ELR (cell line): ENCODE data around the gene PSMD1.
"Not testable (repeated sequence)": the region's sequence is repeated elsewhere in the genome, so short reads cannot be mapped to it uniquely, and the experiment has no call there.

Experiments used
- DNase-seq: peaks from one replicate; pipeline ENCODE4 v3.0.0-alpha.2; 2015; ENCODE audit warnings: low read depth

Gene PSMD1

DNA sequence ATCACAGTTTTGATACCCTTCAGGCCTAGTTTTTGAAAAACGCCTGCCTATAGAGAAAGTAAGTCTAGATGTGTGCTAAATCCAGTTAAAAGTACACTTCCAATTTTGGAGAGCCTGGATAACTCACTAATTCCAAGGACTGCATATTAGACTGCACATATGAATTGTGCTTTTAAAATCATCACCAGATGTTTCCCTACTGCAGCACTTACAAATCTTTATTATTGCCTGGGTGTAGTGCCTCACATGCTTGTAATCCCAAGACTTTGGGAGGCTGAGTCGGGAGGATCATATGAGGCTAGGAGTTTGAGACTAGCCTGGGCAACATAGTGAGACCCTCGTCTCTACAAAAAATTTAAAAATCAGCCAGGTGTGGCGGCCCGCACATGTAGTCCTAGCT lies 104.0 kb downstream of the PSMD1 start:
- DNase-seq, result no peak

DNA sequence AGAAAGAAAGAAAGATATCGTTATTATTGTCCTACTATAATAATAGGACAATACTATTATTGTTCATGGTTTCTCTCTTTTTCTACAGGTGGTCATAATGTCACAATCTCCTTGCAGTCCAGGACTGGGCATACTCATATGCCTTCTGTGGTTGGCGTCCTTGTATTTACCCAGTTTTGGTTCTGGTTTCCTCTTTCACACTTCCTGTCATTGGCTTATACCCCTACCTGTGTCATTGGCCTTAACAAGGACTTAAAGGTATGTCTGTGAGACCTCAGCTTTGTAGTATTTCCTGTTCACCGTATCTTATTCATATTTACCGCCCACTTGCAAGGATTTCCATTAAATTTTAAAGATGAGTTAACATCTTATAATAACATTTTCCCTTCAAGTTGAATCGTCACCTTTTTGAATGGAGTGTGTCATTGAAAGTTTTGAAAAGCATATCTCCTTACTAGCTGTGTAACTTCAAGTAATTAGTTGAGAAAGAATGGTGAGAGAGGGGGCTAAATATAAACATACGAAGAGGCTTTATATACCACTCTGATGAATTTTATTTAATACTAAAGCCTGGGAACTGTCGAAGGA lies 104.7 kb downstream of the PSMD1 start:
- peak; percentile 64 for DNase-seq

DNA sequence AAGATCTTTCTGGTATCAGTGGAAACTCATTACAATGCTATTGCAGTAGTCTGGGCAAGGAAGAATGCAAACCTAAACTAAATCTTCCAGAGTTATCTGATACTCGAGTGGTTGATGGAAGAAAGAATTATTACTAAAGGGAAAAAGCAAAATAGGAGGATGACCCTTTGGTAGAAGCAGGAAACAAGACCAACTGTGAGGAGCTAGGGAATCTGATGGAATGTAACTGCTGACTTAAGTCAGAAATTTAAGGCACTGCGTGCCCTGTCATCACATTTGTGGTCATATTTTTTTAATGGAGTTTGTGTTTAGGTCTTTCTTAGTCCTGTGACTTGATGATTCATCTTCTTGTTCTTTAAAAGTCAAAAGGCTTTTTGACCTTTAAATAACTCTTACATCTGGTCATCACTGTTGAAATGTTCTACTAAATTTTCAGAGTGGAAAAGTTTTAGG lies 105.2 kb downstream of the PSMD1 start:
- DNase-seq, result peak; percentile 99

DNA sequence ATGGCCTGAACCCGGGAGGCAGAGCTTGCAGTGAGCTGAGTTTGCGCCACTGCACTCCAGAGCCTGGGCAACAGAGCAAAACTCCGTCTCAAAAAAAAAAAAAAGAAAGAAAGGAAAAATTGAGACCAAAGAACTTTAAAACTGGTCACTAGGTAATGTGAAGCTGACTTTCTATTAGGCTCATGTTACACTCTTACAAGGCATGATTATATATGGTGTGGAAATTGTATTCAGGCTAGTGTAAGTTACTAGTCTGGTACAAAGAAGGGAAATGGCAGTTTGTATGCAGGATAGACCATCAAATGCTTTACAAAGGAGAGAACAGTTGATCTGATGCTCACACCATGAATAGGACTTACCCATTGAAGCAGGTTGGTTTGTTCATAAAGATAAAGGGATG lies 106.3 kb downstream of the PSMD1 start:
- no peak for DNase-seq

DNA sequence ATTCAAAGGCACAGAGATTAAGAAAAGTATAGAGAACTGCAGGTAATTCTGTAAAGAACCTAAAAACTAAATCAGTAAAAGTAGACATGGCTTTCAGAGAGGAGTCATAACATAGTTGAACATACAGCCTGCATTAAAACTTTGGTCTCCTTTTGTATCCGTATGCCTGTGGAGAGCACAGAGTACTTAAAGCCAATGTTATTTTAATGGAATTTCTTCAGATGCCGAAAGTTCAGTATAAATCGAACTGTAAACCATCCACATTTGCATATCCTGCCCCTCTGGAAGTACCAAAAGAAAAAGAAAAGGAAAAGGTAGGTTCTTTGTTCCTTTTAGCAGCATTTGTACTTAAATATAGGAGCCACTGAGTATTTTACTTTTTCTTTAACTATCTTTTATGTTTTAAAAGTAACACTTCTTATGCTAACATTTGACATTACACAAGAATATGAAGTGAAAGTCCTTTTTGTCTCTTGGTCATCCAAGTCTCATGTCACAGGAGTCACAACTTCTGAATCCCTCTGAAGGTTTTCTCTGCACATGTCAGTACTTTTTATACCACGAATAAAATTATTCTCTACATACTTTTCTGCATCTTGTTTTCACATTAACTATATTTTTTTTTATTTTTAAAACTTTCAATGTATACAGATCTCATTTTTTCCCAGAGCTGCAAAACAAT lies 106.9 kb downstream of the PSMD1 start:
- no peak for DNase-seq

DNA sequence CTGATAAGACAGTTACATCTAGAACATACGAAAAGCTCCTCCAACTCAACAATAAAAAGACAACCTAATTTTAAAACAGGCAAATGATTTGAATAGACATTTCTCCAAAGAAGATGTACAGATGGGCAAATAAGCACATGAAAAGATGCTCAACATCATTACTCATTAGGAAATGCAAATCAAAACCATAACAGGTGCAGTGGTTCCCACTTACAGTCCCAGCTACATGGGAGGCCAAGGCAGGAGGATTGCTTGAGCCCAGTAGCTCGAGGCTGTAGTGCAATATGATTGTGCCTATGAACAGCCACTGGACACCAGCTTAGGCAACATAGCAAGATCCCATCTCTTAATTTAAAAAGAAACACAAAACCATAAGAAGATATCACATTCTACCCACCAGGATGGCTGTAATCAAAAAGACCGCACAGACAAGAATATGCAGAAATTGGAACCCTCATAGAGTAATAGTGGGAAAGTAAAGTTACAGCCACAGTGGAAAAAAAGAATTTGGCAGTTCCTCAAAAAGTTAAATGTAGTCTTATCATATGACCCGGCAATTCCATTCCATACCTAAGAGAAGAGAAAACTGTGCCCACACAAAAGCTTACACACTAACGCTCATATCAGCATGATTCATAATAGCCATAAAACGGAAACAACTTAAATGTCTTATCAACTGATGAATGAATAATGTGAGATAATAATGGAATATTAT lies 111.2 kb downstream of the PSMD1 start:
- no peak for DNase-seq

DNA sequence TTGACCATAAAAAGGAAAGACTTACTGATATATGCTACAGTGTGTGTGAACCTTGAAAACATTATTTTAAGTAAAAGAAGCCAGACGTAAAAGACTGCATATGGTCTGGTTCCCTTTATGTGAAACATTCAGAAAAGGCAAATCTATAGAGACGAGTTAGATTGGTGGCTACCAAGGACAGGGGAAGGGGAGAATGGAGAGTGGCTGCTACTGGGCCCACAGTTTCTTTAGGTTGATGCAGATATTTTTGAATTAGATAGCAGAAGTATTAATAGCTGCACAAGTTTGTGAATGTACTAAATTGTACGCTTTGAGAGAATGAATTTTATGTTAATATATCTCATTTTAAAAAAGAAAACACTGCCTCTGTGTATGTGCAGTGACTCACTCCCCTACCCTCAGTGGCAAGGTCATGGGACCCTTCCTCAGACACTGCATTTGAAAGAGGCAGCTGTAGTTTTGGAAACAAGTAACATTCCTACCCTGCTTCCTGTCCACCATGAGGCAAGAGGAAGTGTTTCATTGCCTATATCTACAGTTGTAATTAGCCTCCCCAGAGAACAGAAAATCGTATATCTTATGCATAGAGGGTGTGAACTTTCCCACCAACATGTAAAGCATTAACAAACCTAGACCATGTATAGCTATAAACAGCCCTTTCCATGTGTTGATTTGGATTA lies 111.9 kb downstream of the PSMD1 start:
- no peak for DNase-seq

DNA sequence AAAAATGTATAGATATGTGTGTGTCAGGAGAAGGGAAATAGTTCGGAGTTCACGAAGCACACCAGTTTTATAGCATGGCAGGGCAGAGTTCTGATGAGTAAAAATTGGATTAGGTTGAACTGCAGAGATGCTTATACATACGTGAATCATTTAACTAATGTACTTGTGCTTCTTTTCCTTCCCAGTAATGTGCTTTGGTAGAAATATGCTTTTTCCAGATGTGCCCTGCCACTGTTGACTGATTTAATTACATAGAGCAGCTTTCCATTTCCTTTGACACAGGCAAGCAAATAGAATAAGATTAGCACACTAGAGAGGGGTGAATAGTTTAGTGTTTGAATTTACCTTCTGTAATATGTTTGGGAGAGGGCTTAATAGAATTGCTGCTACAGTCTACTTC lies 112.8 kb downstream of the PSMD1 start:
- no peak for DNase-seq

DNA sequence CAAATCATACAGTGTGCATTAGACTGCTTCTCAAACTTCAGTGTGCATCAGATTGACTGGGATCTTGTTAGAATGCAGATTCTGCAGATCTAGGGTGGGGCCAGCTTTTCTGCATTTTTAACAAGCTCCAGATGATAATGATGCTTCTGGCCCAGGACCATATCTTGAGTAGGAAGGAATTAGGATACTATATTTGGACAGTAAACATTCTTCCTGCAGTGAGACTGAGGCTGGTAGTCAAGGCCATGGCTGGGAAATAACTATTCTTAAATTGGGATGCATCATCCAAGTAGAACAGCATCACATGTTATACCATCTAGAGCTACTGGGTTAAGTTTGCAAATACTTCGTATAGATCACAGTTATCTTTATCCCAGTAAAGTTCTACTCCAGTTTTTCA lies 113.4 kb downstream of the PSMD1 start:
- no peak for DNase-seq

DNA sequence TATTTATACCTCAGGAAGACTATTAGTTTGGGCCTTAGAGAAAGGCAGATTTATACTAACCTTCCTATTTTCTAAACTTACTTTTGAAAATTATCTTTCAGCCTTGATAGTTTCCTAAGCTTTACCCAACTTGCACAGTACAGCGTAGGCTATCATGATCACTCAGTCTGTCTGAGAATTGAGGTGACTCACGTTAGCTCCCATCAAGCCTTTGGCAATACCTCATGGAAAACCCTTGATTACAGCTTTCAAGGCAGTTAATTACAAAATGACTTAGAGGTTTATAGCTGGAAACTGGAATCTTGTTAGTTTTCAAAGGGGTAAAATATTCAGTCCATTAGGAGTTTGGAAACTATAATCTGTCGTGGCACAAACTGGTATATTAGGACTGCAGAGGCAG lies 115.4 kb downstream of the PSMD1 start:
- no peak for DNase-seq

DNA sequence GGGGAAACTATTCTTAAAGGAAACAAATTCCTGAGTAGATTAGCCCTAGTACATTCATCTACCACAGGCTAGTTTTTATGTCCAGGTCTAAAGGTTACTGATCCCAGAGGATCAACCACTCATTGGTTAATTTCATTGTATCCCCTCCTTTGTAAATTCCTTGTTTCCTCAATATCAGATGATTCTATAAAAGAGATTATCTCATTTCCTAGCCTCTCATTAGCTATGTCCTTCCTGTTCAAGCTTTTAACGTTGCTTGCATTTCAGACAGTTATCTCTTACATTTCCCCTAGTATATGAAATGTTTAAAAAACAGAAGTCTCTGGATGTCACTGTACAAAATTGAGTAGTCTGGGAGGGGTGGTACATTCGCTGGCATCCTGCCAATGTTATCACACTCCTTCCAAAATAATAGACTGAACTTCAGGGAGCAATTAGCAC lies 117.6 kb downstream of the PSMD1 start:
- no peak for DNase-seq

DNA sequence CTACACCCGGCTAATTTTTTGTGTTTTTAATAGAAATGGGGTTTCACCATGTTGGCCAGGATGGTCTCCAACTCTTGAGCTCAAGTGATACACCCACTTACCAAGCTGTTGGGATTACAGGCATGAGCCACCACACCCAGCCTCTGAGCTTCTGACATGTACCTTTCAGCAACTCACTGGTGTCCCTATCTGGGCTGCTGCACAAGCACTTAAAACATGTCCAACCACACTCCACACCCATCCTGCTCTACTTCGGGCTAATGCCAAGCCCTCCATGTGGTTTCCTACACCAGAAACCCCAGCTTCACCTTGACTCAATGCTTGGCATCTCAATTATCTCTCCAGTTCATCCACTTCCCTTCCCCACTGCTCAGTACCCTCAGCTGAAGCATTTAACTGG lies 119.4 kb downstream of the PSMD1 start:
- DNase-seq, result no peak

DNA sequence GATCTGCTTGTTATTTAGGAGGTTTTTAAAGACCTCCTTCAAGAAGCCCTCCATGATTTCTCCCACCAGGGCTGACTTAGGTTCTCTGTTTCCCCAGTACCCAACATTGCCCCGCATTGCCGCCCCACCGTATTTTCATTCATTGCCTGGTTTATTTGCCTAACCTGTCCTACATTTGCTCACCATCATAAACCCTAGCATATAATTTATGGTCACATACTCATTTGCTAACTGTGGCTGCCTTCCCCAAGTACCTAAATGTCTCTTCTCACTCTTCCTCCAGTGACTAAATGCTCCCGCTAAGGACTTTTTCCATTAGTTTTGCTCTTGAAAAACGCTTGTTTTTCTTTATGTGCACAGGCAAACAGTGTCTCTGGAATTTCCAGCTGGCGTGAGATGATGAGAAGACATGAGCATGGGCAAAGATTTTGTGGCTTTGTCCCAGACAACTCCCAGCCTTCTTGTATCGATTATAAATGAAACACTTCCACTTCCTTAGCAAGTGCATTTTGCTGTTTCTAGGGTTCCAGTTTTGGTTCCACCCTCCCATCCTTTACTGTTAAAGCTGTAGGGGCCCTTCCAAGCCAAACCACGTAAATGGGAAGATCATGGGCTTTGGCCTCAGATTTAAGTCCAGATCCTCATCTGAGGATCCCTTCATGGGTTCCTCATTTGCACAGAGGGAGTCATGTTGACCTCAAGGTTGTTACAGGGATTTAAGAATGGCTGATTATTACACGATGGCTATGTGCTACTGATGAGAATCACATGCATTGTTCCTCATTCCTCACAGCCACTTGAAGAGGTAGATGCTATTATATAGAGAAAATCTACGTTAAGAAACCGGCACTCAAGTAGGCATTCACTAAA lies 120.7 kb downstream of the PSMD1 start:
- DNase-seq, result no peak

DNA sequence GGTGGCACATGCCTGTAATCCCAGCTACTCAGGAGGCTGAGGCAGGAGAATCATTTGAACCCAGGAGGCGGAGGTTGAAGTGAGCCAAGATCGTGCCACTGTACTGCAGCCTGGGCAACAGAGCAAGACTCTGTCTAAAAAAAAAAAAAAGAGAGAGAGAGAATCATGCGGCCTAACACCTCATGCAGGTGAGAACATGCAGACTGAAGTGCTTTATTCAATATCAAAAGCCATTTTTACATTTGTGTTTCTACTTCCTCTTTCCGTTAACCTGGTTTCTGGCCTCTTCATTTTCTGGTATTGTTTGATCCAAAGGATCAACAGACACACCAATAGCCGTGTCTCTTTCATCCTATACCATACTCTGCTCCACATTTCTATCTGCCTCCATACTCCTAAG lies 122.1 kb downstream of the PSMD1 start:
- not testable (repeated sequence) for DNase-seq

DNA sequence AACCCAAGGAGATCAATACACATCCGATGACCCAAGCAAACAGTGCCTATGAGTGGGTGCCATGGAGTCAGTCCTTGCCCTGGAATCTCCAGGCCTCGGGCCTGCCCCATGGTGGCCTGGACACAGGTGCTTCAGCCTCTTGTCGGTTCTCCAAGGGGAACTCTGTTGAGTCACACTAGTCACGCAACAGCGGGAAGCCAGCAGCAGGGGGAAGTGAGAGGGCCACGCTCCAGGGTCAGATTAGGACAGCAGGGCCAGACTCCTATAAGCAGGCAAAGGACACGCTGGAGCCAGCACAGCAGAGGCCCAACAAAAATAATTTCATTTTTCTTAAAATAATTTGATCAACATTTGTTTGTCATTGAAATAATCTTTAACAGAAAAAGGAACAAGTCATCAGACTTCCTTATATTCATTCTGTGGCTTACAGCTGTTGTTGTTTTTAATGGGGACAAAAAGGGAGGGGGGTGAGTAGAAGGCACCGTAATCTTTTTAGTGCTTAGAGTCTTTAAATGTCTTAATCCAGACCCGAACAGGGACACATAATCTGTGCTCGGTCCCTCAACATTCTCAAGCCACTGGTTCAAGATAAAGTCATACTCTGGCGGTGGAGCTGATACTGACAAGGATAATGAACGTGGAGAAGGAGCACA lies 125.3 kb downstream of the PSMD1 start:
- DNase-seq, result peak; percentile 89

DNA sequence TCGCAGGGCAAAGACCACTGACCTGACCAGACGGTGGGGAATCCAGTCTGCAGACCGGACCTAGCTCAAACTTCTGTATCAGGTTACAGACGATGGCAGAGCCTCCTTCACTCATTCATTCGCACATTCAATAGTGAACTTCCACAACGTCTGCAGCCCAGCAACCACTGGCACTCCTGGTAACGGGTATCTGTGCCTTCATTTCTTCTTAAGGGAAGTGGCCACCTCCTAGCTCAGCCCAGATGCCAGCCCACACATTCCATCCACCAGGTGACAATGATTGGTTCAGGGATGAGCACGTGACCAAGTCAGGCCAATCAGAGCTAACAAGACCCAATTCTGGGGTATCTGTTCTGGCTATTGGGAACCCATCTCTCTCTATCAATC lies 125.8 kb downstream of the PSMD1 start:
- peak; percentile 28 for DNase-seq

DNA sequence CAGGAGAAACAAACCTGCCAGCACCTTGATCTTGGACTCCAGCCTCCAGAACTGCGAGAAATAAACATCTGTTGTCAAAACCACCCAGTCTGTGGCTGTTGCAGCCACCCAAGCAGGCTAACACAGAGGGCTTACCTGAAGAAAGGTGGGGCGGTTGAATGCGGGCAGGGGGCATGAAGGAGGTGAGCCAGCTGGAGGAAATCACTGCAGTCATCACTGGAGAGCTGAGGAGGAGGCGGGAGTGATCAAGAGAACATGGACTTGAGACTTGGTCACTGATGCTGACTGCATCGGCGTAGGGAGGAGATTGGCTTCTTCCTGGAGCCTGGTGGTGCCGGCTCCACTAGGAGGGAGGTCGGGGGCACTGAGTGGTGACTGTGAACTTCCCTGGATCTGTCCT lies 127.2 kb downstream of the PSMD1 start:
- DNase-seq, result no peak

DNA sequence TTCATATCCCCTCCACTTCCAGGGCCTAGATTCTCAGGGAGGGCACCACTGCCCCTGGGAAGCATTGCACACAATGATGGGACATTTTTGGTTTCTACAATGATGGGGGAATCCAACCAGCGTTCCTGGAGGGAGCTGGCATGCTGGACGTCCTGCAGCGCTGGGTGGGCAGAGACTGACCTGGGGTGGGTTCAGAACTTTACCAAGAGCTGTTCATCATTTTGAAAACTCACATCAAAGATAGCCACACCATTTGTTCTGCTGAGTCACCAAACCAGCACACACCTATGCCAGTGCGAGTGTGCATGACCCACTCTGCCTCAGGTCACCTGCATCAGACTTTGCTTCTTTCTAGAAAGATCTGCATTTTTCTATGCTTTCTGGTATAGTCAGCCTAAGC lies 127.7 kb downstream of the PSMD1 start:
- no peak for DNase-seq

DNA sequence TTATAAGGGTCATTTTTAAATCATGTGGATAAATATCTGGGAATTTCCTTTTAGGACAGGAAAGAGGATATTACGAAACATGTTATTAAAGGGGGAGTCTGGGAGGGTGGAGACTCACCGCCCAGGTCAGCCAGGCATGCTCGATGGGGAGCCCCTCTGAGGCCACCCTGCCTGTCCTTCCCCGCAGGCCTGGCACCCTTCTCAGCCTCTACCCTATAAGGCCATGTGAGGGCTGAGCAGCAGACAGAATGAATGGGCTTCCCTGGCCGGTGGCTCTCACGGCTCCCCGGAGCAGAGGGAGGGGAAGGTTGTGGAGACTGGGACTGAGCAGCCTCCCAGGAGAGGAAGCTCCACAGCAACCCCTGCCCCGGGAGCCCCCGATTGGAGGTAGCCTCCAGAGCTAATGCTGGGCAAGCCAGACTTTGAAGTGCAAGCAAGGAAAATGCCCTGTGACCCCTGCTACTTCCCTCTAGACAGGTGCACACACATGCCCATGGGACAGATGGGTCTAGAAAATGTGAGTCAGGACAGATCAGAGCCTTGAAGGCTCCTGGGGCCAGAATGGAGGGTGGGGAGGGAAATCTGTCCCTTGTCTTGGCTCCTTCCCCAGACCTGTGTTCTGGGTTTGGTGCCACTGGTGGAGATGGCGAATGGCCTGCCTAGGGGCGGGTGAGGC lies 128.5 kb downstream of the PSMD1 start:
- no peak for DNase-seq

DNA sequence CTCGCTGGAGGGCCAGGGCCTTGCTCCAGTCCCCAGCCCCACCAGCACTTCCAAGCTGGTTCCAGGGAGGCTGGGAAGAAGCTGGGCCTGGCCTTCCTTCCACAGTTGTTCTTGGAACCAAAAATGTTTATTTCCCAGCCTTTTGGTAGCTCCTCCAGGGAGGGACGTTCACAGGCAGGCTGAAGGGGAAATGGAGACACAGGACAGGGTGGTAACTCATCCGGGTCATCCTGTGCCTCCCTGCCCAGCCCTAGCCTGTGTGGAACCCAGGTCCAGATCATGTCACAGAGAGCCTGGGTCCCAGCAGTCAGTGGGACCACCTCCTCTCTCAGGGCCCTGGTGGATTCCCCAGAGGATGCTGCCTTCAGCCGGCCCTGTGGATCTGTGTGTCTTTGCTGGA lies 129.2 kb downstream of the PSMD1 start:
- no peak for DNase-seq

DNA sequence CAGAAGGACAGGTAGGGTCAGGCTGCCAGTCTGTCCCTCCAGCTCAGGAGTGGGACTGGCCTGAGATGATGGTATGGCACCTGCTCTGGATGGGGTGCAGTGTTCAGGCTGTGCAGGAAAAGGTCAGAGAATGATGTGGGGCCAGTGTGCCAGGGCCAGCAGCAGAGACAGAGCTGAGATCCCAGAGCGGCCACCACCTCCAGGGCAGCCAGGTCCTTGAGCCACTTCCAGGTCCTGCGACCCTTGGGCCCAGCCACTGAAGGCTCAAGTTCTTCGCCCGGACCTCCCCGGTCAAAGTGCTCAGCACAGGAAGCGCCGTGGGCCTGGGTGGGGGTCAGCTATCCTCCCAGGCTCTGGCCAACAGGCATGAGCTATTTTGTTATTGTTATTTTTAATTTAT lies 129.7 kb downstream of the PSMD1 start:
- no peak for DNase-seq
